ENCODE measurements around the gene SLC28A1.

GRCh38 chr15:84861781-84862180 is 22.7 kb upstream of the SLC28A1 start:
- TF ChIP-seq EZH2 (IDR thresholded peaks at IDR 0.05): no peak
- no peak for TF ChIP-seq POLR2AphosphoS5 (IDR thresholded peaks at IDR 0.05; ENCODE audit: borderline replicate concordance, low read depth, low read length)

All from SK-N-MC (cell line).